GM18498 (cell line): ENCODE data around the gene ATF7IP.
A peak's percentile ranks its signal among the peaks of the same experiment; 100 is the strongest.
"Not testable (repeated sequence)": the region's sequence is repeated elsewhere in the genome, so short reads cannot be mapped to it uniquely, and the experiment has no call there.

Source experiments
- ATAC-seq: cut with Tn5 transposase; IDR thresholded peaks from one replicate; pipeline ENCODE4 v1.9.1; 2021; ENCODE audit warnings: mild to moderate bottlenecking, moderate library complexity; ENCODE audit not compliant: unreplicated experiment

ATF7IP gene

GRCh38 chr12:14367040-14367661, 1.7 kb downstream of the ATF7IP start:
- ATAC-seq, result peak; percentile 34

GRCh38 chr12:14369311-14369710, 3.8 kb downstream of the ATF7IP start:
- ATAC-seq, result no peak

GRCh38 chr12:14373217-14373616, 7.7 kb downstream of the ATF7IP start:
- ATAC-seq, result no peak

- ATAC-seq, result no peak
Measured at GRCh38 chr12:14379508-14379907, 14.0 kb downstream of the ATF7IP start.

GRCh38 chr12:14384783-14385638, 19.5 kb downstream of the ATF7IP start:
- peak; percentile 95 for ATAC-seq

- ATAC-seq, result no peak
Measured at GRCh38 chr12:14387219-14387871, 21.9 kb downstream of the ATF7IP start.

GRCh38 chr12:14390449-14390848, 25.0 kb downstream of the ATF7IP start:
- no peak for ATAC-seq

- ATAC-seq, result no peak
Measured at GRCh38 chr12:14390870-14391530, 25.5 kb downstream of the ATF7IP start.

- ATAC-seq, result no peak
Measured at GRCh38 chr12:14393751-14394150, 28.3 kb downstream of the ATF7IP start.

GRCh38 chr12:14394317-14395073, 29.0 kb downstream of the ATF7IP start:
- ATAC-seq, result peak; percentile 70

GRCh38 chr12:14395074-14395778, 29.7 kb downstream of the ATF7IP start:
- ATAC-seq, result peak; percentile 47

- peak; percentile 71 for ATAC-seq
Measured at GRCh38 chr12:14396071-14396470, 30.6 kb downstream of the ATF7IP start.

- no peak for ATAC-seq
Measured at GRCh38 chr12:14399871-14400270, 34.4 kb downstream of the ATF7IP start.

- ATAC-seq, result no peak
Measured at GRCh38 chr12:14400599-14400998, 35.1 kb downstream of the ATF7IP start.

GRCh38 chr12:14401267-14401666, 35.8 kb downstream of the ATF7IP start:
- ATAC-seq, result not testable (repeated sequence)

GRCh38 chr12:14402697-14403096, 37.2 kb downstream of the ATF7IP start:
- ATAC-seq, result no peak

GRCh38 chr12:14403293-14403692, 37.8 kb downstream of the ATF7IP start:
- ATAC-seq, result no peak

- peak; percentile 50 for ATAC-seq
Measured at GRCh38 chr12:14403711-14404196, 38.3 kb downstream of the ATF7IP start.

- not testable (repeated sequence) for ATAC-seq
Measured at GRCh38 chr12:14405407-14405806, 39.9 kb downstream of the ATF7IP start.

- no peak for ATAC-seq
Measured at GRCh38 chr12:14408208-14408607, 42.7 kb downstream of the ATF7IP start.
